Measurements from ENCODE around the gene EIF4G3.
A peak's percentile ranks its signal among the peaks of the same experiment; 100 is the strongest.

EIF4G3 gene

DNA sequence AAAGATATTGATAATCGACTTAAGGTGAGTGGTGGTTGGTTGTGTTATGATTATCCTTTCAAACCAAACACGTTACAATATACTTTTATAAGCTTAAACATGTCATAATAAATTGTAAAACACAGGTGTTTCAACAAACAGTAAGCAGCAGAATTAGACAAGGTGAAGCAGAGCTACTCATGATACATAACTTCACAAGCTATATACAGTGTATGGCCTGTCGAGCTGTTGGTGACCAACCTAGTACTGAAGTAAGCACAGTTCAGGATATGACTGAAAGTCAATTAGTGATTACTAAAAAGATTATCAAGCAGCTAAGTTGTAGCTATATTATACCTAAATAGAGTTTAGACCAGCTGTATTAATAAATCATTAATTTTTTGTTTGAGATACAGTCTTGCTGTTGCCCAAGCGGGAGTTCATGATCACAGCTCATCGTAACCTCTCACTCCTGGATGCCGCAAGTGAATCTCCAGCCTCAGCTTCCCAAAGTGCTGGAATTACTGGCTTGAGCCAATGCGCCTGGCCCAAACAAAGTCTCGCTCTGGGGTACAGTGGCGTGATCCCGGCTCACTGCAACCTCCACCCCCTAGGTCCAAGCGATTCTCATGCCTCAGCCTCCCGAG, 148.1 kb downstream of the EIF4G3 start:
- TF ChIP-seq NFIC (IDR thresholded peaks at IDR 0.05) (no peak), YY1 (IDR thresholded peaks at IDR 0.05; ENCODE audit: low read depth) (no peak), FOXM1 (IDR thresholded peaks at IDR 0.05; ENCODE audit: borderline replicate concordance, low read depth) (no peak), TEAD4 (IDR thresholded peaks at IDR 0.05) (no peak), CREB1 (IDR thresholded peaks at IDR 0.05; ENCODE audit: low read depth) (no peak), EGR1 (IDR thresholded peaks at IDR 0.05) (no peak), TCF12 (IDR thresholded peaks at IDR 0.05; ENCODE audit: low read depth) (no peak), CEBPB (IDR thresholded peaks at IDR 0.05) (no peak), RAD21 (IDR thresholded peaks at IDR 0.05; ENCODE audit: low read depth) (no peak), ZBTB7A (IDR thresholded peaks at IDR 0.05; ENCODE audit: low read depth) (no peak), EP300 (IDR thresholded peaks at IDR 0.05; ENCODE audit: borderline replicate concordance) (no peak), TAF1 (IDR thresholded peaks at IDR 0.05; ENCODE audit: low read depth) (no peak)
- TF ChIP-seq, protein P1, sequence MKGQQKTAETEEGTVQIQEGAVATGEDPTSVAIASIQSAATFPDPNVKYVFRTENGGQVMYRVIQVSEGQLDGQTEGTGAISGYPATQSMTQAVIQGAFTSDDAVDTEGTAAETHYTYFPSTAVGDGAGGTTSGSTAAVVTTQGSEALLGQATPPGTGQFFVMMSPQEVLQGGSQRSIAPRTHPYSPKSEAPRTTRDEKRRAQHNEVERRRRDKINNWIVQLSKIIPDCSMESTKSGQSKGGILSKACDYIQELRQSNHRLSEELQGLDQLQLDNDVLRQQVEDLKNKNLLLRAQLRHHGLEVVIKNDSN (IDR thresholded peaks at IDR 0.05), result no peak
- TF ChIP-seq, protein P2, sequence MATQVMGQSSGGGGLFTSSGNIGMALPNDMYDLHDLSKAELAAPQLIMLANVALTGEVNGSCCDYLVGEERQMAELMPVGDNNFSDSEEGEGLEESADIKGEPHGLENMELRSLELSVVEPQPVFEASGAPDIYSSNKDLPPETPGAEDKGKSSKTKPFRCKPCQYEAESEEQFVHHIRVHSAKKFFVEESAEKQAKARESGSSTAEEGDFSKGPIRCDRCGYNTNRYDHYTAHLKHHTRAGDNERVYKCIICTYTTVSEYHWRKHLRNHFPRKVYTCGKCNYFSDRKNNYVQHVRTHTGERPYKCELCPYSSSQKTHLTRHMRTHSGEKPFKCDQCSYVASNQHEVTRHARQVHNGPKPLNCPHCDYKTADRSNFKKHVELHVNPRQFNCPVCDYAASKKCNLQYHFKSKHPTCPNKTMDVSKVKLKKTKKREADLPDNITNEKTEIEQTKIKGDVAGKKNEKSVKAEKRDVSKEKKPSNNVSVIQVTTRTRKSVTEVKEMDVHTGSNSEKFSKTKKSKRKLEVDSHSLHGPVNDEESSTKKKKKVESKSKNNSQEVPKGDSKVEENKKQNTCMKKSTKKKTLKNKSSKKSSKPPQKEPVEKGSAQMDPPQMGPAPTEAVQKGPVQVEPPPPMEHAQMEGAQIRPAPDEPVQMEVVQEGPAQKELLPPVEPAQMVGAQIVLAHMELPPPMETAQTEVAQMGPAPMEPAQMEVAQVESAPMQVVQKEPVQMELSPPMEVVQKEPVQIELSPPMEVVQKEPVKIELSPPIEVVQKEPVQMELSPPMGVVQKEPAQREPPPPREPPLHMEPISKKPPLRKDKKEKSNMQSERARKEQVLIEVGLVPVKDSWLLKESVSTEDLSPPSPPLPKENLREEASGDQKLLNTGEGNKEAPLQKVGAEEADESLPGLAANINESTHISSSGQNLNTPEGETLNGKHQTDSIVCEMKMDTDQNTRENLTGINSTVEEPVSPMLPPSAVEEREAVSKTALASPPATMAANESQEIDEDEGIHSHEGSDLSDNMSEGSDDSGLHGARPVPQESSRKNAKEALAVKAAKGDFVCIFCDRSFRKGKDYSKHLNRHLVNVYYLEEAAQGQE (IDR thresholded peaks at IDR 0.05; ENCODE audit: low read depth), result no peak
- TF ChIP-seq, protein P3, sequence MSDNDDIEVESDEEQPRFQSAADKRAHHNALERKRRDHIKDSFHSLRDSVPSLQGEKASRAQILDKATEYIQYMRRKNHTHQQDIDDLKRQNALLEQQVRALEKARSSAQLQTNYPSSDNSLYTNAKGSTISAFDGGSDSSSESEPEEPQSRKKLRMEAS (IDR thresholded peaks at IDR 0.05), result no peak

DNA sequence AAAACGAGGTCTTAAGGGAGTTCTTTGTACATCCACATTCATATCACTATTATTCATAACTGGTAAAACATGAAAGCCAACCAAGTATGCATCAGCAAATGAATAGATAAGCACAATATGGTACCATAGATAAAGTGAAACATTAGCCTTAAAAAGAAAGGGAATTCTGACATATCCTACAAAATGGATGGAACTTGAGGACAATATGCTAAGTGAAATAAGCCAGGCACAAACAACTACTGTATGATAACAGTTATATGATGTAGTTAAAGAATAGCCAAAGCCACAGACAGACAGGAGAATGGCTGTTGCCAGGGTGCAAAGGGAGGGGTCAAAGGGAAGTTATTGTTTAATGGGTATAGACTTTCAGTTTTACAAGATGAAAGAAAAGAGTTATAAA, 148.9 kb downstream of the EIF4G3 start:
- TF ChIP-seq, protein P1 (IDR thresholded peaks at IDR 0.05), result no peak

DNA sequence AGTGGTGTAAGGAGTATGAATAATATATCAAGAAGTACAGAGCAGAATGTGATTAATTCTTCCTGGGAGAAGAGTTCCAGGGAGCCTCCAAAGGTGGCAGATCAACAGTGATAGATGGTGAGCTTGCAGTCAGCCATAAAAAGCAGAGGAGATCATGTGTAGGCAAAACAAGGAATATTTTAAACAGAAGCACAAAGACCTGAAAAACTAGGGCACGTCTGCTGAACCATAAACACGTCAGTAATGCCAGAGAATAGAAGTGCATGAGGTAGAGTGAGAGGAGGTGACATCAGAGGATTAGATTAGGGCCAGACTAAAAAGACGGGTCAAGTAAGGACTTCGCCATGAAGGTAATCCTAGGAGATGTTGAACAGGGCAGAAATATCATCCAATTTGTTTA, 151.8 kb downstream of the EIF4G3 start:
- TF ChIP-seq, protein P3 (IDR thresholded peaks at IDR 0.05), result no peak
- no peak for TF ChIP-seq TAF1 (IDR thresholded peaks at IDR 0.05; ENCODE audit: low read depth)
- no peak for TF ChIP-seq TEAD4 (IDR thresholded peaks at IDR 0.05)
- TF ChIP-seq EP300 (IDR thresholded peaks at IDR 0.05; ENCODE audit: borderline replicate concordance), result no peak
- TF ChIP-seq, protein P2 (IDR thresholded peaks at IDR 0.05; ENCODE audit: low read depth), result no peak
- TF ChIP-seq, protein P1 (IDR thresholded peaks at IDR 0.05), result no peak
- TF ChIP-seq CEBPB (IDR thresholded peaks at IDR 0.05), result no peak
- no peak for TF ChIP-seq ZBTB7A (IDR thresholded peaks at IDR 0.05; ENCODE audit: low read depth)
- TF ChIP-seq YY1 (IDR thresholded peaks at IDR 0.05; ENCODE audit: low read depth), result no peak
- no peak for TF ChIP-seq RAD21 (IDR thresholded peaks at IDR 0.05; ENCODE audit: low read depth)
- no peak for TF ChIP-seq FOXM1 (IDR thresholded peaks at IDR 0.05; ENCODE audit: borderline replicate concordance, low read depth)
- TF ChIP-seq CREB1 (IDR thresholded peaks at IDR 0.05; ENCODE audit: low read depth), result no peak
- no peak for TF ChIP-seq TCF12 (IDR thresholded peaks at IDR 0.05; ENCODE audit: low read depth)
- no peak for TF ChIP-seq NFIC (IDR thresholded peaks at IDR 0.05)

DNA sequence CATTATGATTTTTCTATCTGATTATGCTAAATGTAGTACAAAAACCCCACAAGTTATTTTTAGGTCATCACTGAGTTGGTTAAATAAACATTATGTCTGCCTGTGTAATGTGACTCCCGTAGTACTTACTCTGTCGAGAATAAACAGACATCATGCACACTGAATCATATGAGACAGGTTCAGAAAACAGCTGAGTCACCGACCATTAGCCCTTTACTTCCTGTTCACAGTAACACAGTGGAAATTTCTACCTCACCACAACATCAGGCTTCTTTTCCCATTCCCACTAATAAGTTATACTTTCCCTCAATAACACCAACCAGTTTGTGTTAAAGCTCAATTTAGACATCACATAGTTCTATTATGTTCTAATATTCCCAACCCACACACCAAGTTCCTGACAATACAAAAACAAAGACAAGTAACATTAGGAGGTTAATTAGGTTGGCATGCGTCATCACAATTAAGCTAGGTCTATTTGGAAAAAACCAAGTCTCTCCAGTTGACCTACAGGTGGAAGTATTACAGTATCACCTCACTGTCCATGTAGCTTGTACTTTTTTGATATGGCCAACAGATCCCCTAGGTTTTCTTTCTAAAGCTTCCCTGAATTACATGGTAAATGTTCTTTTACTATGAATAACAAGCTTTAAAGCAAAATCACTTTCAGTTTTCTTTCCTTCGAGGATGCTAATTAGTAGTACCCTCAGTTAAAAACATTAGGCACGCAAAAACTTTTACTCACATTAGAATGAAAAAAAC, 154.2 kb downstream of the EIF4G3 start:
- TF ChIP-seq TEAD4 (IDR thresholded peaks at IDR 0.05) (0 out of 2 replicates have a peak, but pooled peaks have one; percentile 31), NFIC (IDR thresholded peaks at IDR 0.05) (0 out of 2 replicates have a peak, but pooled peaks have one; percentile 48), EGR1 (IDR thresholded peaks at IDR 0.05) (no peak), FOXM1 (IDR thresholded peaks at IDR 0.05; ENCODE audit: borderline replicate concordance, low read depth) (no peak; the same call in 1 of the 2 replicates), TCF12 (IDR thresholded peaks at IDR 0.05; ENCODE audit: low read depth) (peak; percentile 75; the same call in 1 of the 2 replicates), CREB1 (IDR thresholded peaks at IDR 0.05; ENCODE audit: low read depth) (peak; percentile 25; the same call in 1 of the 2 replicates), ZBTB7A (IDR thresholded peaks at IDR 0.05; ENCODE audit: low read depth) (no peak), TAF1 (IDR thresholded peaks at IDR 0.05; ENCODE audit: low read depth) (no peak), RAD21 (IDR thresholded peaks at IDR 0.05; ENCODE audit: low read depth) (no peak), YY1 (IDR thresholded peaks at IDR 0.05; ENCODE audit: low read depth) (peak; percentile 54; the same call in 1 of the 2 replicates), EP300 (IDR thresholded peaks at IDR 0.05; ENCODE audit: borderline replicate concordance) (peak; percentile 72; the same call in 1 of the 2 replicates), CEBPB (IDR thresholded peaks at IDR 0.05) (no peak; the same call in 1 of the 2 replicates)
- TF ChIP-seq, protein P1 (IDR thresholded peaks at IDR 0.05), result peak; percentile 50; the same call in 1 of the 2 replicates
- TF ChIP-seq, protein P2 (IDR thresholded peaks at IDR 0.05; ENCODE audit: low read depth), result no peak
- TF ChIP-seq, protein P3 (IDR thresholded peaks at IDR 0.05), result peak; percentile 71
